H54 (cell line): ENCODE data around the gene RXFP3.

Experiments used
- DNase-seq: peaks from one replicate; pipeline ENCODE4 v3.0.0; 2011; ENCODE audit warnings: low spot score, mixed read lengths; ENCODE audit not compliant: insufficient read length
- FAIRE-seq: peaks from 3 replicates; lab custom pipeline; 2011; peaks lifted over from hg19 to GRCh38; lab: Jason Lieb, UNC
- POLR2A ChIP-seq: IDR thresholded peaks from 2 replicates; pipeline ENCODE4 v1.6.1; 2011; ENCODE audit warnings: low read depth, mild to moderate bottlenecking, low read length

RXFP3 gene

GRCh38 chr5:33980030-33980429 lies 43.8 kb downstream of the RXFP3 start:
- TF ChIP-seq POLR2A: no peak
- DNase-seq (no peak), FAIRE-seq (no peak)

DNA sequence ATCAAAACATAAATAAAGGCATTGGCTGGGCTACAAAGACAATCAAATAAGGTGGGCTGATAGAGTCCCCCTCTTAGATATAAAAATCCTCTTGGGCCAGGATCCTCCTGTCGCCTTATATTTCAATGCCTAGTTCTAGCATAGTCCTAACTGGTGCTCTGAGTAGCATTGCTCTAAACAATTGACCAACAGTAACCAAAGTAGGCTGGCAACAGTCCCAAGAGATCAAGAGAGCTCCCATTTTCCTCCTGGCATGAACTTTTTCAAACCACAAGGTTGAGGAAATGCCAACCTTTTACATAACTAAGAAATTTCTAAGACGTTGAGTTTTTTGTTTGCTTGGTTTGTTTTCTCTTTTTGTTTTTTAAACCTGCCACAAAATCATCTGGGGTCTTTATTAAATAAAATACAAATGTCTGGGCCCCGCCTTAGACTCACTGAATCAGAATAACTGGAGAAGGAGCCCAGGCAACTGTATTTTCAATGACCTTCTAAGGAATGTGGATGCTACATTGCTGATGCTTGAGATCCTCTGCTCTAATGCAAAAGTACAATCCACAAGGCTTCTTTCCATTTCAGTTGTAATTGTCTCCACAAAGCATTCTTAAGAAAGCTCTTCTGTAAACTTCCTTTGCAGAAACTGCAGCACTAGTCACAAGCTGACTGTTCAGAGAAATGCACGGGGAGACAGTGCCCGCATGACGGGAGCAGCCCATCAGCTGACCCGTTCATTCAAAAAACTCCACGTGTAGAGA lies 45.4 kb downstream of the RXFP3 start:
- no peak for DNase-seq
- no peak for FAIRE-seq
- TF ChIP-seq POLR2A: no peak

DNA sequence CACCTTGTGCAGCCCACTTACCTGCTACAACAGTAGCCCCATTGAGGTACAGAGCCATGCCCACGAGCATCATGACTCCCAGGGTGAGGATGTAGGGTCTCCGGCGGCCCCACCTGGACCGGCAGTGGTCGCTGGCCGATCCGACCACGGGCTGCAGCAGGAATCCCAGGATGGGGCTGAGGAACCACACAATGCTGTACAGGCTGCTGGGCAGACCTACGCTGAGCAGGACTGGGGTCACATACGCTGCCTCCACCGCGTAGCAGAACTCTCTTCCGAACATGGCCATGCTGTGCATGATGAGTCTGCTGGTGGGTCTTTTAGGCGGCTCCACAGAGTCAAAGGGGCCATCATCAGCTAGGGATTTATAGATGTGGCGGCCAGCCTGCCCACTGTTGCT lies 48.0 kb downstream of the RXFP3 start:
- no peak for DNase-seq
- no peak for FAIRE-seq
- no peak for TF ChIP-seq POLR2A

DNA sequence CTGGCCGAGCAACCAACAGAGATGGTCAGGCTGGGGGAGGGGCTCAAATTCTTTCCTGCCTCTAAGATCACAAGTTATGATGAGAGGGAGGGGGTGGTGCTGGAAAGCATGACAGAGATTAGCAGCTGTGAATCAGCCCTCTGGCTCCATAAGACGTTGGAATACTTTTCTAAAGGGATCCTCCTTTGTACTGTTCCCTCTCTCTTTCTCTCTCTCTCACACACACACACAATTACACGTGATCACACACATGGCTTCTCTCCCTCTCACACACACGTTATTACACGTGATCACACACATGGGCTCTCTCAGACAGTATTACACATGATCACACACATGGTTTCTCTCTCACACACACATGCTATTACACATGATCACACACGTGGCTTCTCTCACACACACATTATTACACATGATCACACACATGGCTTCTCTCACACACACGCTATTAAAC lies 48.5 kb downstream of the RXFP3 start, which contains the start of gene SLC45A2:
Gene SLC45A2 (minus strand): TSS at position 23 of the 454 bp plus-strand sequence. CDS start 110 bp downstream, outside the sequence.
- TF ChIP-seq POLR2A: no peak
- FAIRE-seq (no peak), DNase-seq (no peak)

- no peak for TF ChIP-seq POLR2A
- FAIRE-seq: no peak
- DNase-seq: no peak
Observed at GRCh38 chr5:33985447-33985846, 49.3 kb downstream of the RXFP3 start.
